ENCODE results near the gene SMPD1.

SMPD1 gene

GRCh38 chr11:6410695-6411430 is 20.6 kb downstream of the SMPD1 start:
- Histone ChIP-seq H3K27me3 (ENCODE audit: insufficient read depth, low read length, poor library complexity) (no peaks in the 10 kb centered on the region), H3K27ac (ENCODE audit: low read length) (no peak overlapping the region), H3K4me3 (ENCODE audit: low read depth in 1 of 2, low read length in 2 of 2) (no peak overlapping the region), H2AFZ (ENCODE audit: low read depth, low read length) (no peak overlapping the region), H3K79me2 (ENCODE audit: insufficient read depth, low read length) (no peaks in the 10 kb centered on the region), H3K9me3 (ENCODE audit: insufficient read depth, low read length, severe bottlenecking) (no peaks in the 10 kb centered on the region), H3K9ac (ENCODE audit: low read depth, low read length) (no peak overlapping the region), H3K4me2 (ENCODE audit: insufficient read depth, low read length) (no peak overlapping the region), H4K20me1 (ENCODE audit: insufficient read depth, low read length) (no peaks in the 10 kb centered on the region), H3K36me3 (ENCODE audit: insufficient read depth, low read length) (no peaks in the 10 kb centered on the region), H3K4me1 (ENCODE audit: insufficient read depth, low read length) (no peaks in the 10 kb centered on the region)
- ATAC-seq (ENCODE audit: insufficient read depth, low read depth), result no peak
- TF ChIP-seq CTCF (IDR thresholded peaks at IDR 0.05; ENCODE audit: borderline replicate concordance, extremely low read depth, low read length, poor library complexity, severe bottlenecking) (no peak), EZH2 (IDR thresholded peaks at IDR 0.05; ENCODE audit: borderline replicate concordance, low read depth, low read length, severe bottlenecking) (no peak)
- no peak for DNase-seq

- H2AFZ ChIP-seq (ENCODE audit: low read depth, low read length), result no peak overlapping the region
- no peak overlapping the region for H3K27ac ChIP-seq (ENCODE audit: low read length)
- H3K79me2 ChIP-seq (ENCODE audit: insufficient read depth, low read length), result no peaks in the 10 kb centered on the region
- no peak for DNase-seq
- TF ChIP-seq EZH2 (IDR thresholded peaks at IDR 0.05; ENCODE audit: borderline replicate concordance, low read depth, low read length, severe bottlenecking) (no peak), CTCF (IDR thresholded peaks at IDR 0.05; ENCODE audit: borderline replicate concordance, extremely low read depth, low read length, poor library complexity, severe bottlenecking) (no peak)
- ATAC-seq (ENCODE audit: insufficient read depth, low read depth), result no peak
- H3K4me3 ChIP-seq (ENCODE audit: low read depth in 1 of 2, low read length in 2 of 2), result no peak overlapping the region
- no peak overlapping the region for H3K4me2 ChIP-seq (ENCODE audit: insufficient read depth, low read length)
- H3K27me3 ChIP-seq (ENCODE audit: insufficient read depth, low read length, poor library complexity), result no peaks in the 10 kb centered on the region
- H3K4me1 ChIP-seq (ENCODE audit: insufficient read depth, low read length), result no peaks in the 10 kb centered on the region
- no peaks in the 10 kb centered on the region for H3K9me3 ChIP-seq (ENCODE audit: insufficient read depth, low read length, severe bottlenecking)
- H3K36me3 ChIP-seq (ENCODE audit: insufficient read depth, low read length), result no peaks in the 10 kb centered on the region
- H3K9ac ChIP-seq (ENCODE audit: low read depth, low read length), result no peak overlapping the region
- no peaks in the 10 kb centered on the region for H4K20me1 ChIP-seq (ENCODE audit: insufficient read depth, low read length)
Observed at GRCh38 chr11:6411594-6412031, 21.3 kb downstream of the SMPD1 start.

GRCh38 chr11:6413791-6414201 is 23.5 kb downstream of the SMPD1 start:
- Histone ChIP-seq H3K9ac (ENCODE audit: low read depth, low read length) (no peak overlapping the region), H3K4me2 (ENCODE audit: insufficient read depth, low read length) (no peak overlapping the region), H3K4me3 (ENCODE audit: low read depth in 1 of 2, low read length in 2 of 2) (no peak overlapping the region), H3K4me1 (ENCODE audit: insufficient read depth, low read length) (no peaks in the 10 kb centered on the region), H3K27ac (ENCODE audit: low read length) (no peak overlapping the region), H2AFZ (ENCODE audit: low read depth, low read length) (no peak overlapping the region), H4K20me1 (ENCODE audit: insufficient read depth, low read length) (no peaks in the 10 kb centered on the region), H3K36me3 (ENCODE audit: insufficient read depth, low read length) (no peaks in the 10 kb centered on the region), H3K27me3 (ENCODE audit: insufficient read depth, low read length, poor library complexity) (peaks cover 7% of the 10 kb centered on the region), H3K79me2 (ENCODE audit: insufficient read depth, low read length) (no peaks in the 10 kb centered on the region), H3K9me3 (ENCODE audit: insufficient read depth, low read length, severe bottlenecking) (no peaks in the 10 kb centered on the region)
- DNase-seq (no peak), ATAC-seq (ENCODE audit: insufficient read depth, low read depth) (no peak)
- TF ChIP-seq EZH2 (IDR thresholded peaks at IDR 0.05; ENCODE audit: borderline replicate concordance, low read depth, low read length, severe bottlenecking), result no peak
- TF ChIP-seq CTCF (IDR thresholded peaks at IDR 0.05; ENCODE audit: borderline replicate concordance, extremely low read depth, low read length, poor library complexity, severe bottlenecking), result no peak
